Measurements from ENCODE around the gene SPEN.

Gene SPEN

GRCh38 chr1:15988856-15989736 lies 141.6 kb downstream of the SPEN start:
- no peaks in the 10 kb centered on the region for H3K9me3 Mint-ChIP-seq
- peaks cover 18% of the 10 kb centered on the region for H3K4me1 Mint-ChIP-seq (ENCODE audit: low read depth)
- no peaks in the 10 kb centered on the region for H3K27me3 Mint-ChIP-seq
- no peak for DNase-seq
- H3K27ac Mint-ChIP-seq, result no peak overlapping the region
- H3K4me3 Mint-ChIP-seq, result no peak overlapping the region
- H3K36me3 Mint-ChIP-seq (ENCODE audit: low read depth), result no peaks in the 10 kb centered on the region

DNA sequence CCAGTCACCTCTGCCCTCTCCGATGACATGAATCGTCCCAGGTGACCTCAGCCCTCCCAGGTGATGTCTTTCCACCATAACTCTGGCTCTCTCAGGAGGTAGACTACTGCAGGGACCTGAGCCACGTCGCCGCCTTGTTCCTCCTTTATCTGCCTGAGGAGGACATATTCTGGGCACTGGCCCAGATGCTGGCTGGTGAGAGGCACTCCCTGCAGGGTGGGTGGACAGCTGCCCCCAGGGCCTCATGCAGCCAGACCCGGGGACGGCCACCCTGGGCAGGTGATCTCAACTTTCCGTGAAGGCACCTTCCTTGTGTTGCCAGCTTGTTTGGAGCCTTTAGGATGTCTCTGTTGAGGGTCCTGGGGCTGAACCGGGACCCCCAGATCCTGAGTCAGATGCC lies 142.3 kb downstream of the SPEN start:
- DNase-seq, result no peak
- Mint-ChIP-seq H3K4me1 (ENCODE audit: low read depth) (peaks cover 11% of the 10 kb centered on the region), H3K4me3 (no peak overlapping the region), H3K27ac (no peak overlapping the region), H3K36me3 (ENCODE audit: low read depth) (no peaks in the 10 kb centered on the region), H3K9me3 (no peaks in the 10 kb centered on the region), H3K27me3 (no peaks in the 10 kb centered on the region)
